Posterior vena cava (tissue), 2 donors: ENCODE data around the gene TENM4. TPM values are rescaled to one million over a fixed set of nuclear protein-coding genes. Genes with fewer than 3 reads are reported as not detected.
"Not testable (repeated sequence)": the region's sequence is repeated elsewhere in the genome, so short reads cannot be mapped to it uniquely, and the experiment has no call there.

Experiments
- DNase-seq: peaks from one replicate; pipeline ENCODE4 v3.0.0-alpha.2; 2020; ENCODE audit warnings: low spot score
- intact Hi-C, 2 donors: fragments of 100-400 bp; cut with DNase I; formaldehyde crosslinking; loops; one replicate each; pipeline versions ENCODE4 v1.14.1 to v1.14.2; 2022 to 2023
- total RNA-seq, 2 donors: library from RNA; stranded (reverse); fragmentation: NEBNext Ultra II Directional; extraction: Animal tissue kit (Norgen Biotek cat#: 25700); gene quantifications; one replicate each; pipeline ENCODE4 v1.2.1, GENCODE V29; 2021
- donor health status: DM: yes; HTN: yes; CAD: no.
- donor health status: DM: yes; HTN: yes; CAD: no.

Gene TENM4
- total RNA-seq, 2 donors from 2014 or later, result 5.6 to 7.4 TPM

DNA sequence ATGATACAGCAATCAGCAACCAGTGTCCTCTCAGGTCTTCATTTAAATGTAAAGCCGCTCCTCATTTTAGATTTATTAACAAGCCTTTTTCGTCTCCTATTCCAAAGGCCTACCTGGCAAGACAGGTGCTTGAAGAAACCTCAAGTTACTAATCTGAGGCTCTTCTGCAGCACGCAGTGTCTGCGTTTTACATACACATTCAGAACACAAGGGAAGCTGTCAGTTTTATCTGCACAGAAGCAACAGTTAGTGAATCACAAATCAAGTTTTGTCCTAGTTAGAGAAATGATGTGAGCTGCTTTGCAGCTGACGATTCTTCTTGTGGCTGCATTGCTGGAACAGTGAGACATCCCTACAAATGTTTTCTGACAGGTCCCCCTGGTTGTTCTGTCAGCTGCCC is 557.3 kb downstream of the TENM4 start:
- intact Hi-C loops, result no loop called here
- no peak for DNase-seq

DNA sequence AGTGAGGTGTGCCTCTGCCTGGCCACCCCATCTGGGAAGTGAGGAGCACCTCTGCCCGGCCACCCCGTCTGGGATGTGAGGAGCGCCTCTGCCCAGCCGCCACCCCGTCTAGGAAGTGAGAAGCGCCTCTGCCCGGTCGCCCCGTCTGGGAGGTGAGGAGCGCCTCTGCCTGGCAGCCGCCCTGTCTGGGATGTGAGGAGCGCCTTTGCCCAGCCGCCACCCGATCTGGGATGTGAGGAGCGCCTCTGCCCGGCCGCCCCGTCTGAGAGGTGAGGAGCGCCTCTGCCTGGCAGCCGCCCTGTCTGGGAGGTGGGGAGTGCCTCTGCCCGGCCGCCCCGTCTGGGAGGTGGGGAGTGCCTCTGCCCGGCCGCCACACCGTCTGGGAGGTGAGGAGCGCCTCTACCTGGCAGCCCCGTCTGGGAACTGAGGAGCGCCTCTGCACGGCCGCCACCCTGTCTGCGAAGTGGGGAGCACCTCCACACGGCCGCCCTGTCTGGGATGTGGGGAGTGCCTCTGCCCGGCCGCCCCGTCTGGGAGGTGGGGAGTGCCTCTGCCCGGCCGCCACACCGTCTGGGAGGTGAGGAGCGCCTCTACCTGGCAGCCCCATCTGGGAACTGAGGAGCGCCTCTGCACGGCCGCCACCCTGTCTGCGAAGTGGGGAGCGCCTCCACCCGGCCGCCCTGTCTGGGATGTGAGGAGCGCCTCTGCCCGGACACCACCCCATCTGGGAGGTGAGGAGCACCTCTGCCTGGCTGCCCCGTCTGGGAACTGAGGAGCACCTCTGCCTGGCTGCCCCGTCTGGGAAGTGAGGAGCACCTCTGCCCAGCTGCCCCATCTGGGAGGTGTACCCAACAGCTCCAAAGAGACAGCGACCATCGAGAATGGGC is 561.5 kb downstream of the TENM4 start:
- DNase-seq, intact Hi-C loops: not testable (repeated sequence)

DNA sequence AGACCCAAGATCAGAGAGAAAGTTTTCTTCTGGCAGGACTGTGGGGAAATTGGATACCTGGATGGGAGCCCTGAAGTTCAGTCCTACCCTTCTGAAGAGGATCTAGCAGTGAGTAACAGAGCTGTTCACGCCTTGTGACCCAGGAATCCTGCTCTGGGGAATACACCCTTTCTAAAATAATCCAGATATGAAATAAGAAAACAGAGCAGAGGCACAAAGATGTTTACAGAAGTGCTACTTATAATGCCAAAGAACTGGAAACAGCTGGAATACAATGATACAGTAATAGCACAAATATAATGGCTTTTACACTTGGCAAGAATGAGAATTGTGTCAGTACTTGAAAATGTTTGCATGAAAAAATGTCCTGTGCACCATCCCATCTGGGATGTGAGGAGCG is 562.2 kb downstream of the TENM4 start:
- intact Hi-C loops, result no loop called here
- no peak for DNase-seq

DNA sequence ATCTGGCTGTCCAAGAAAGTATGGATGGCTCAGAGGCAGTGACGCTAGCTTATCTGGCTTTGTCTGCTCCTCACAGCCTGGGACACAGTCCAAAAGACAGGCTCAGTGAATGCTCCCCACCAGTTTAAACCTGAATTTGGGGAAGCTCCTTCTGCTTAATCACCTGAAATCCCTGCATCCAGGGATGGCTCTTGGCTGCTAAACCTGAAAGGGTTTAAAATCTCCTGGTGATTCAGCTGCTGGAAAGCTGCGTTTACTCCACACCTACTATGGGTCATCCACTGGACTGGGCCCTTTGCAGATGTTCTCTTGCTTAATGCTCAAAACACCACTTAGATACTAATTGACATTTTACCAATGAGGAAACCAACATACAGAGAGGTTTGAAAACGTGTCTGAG is 564.2 kb downstream of the TENM4 start:
- no peak for DNase-seq
- intact Hi-C loops, result no loop called here

DNA sequence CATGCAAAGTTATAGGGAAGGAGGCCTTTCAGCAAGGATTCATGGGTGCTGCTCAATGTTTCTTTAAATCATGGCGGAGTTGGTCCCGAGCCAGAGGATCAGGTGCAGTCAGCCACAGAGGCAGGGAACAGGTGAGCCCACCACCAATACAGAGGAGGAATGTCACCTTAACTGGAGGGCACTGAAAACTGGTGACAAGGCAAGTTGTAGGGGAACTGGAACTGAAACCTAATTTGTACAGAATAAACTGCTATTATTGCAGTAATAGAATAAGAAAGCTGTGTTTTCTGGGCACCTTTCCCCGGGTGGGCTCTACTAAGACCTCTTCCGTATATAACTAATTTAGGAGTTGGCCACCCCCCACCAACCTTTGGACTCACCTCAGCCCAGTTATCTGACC is 570.2 kb downstream of the TENM4 start:
- intact Hi-C loops, result no loop called here
- no peak for DNase-seq

DNA sequence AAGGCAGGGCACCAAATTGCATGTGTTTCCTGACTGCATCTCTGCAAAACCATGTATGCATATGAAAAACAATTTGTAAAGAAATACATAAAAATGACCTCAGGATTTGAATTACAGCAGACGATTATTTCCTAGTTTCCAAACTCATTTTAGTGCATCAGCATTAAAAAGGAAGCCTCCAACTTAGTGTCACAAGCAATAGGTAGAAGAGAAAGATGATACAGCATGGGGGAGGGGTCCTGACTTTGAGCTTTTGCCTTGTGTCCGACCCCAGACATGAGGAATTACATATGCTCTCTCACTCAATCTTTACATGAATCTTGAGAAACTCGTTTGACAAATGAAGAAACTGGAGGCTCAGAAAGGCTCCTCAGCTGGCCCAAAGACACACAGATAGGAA is 571.5 kb downstream of the TENM4 start:
- intact Hi-C loops, result no loop called here
- DNase-seq, result no peak

DNA sequence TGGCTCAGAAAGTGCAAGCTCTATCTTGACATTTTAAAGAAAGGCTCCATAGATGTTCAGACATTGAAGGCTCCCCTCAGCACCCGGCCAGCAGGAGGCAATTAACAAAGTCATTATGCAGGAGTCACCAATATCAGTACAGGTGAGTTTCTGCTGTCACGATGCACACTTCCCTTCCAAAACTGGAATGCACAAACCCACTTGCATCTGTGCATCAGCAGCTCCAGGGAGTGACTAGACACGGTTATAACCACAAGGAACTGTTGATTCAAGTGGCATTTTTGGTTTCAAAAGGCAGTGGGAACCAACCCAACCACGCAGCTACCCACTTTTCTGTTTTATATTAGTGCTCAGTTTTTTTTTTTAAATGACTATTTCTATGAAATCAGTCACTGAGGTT is 572.3 kb downstream of the TENM4 start:
- no peak for DNase-seq
- intact Hi-C loops, result no loop called here

DNA sequence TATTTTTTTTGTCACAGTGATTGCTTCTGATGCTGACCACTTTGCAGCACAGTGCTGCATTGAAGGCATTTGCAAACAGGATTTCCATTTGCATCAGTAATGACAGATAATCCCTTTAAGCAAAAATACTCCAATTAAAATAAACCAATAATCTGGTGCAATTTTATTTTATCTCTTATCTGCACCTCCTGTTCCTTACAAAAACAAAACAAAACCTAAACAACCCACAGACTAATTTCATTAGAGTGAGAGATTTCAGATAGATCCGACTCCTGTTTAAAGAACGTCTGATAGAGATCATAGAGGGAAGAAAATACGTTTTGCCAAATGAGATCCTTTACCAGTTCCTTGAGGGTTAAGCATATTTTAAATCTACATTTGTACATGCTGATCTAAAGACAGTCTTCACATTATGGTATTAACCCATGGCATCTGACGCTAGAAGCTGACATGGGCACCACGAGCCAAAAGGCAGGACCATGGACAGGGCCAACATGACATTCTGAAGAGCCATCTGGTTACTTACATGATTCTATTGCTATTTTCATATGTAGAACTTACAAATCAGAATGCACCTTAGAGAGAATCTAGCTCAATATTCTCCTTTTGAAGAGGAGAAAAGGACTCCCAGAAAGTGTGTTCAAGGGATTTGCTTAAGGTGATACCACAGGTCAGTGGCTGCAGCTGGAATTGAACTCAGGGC is 580.0 kb downstream of the TENM4 start:
- no peak for DNase-seq
- intact Hi-C loops, result no loop called here

DNA sequence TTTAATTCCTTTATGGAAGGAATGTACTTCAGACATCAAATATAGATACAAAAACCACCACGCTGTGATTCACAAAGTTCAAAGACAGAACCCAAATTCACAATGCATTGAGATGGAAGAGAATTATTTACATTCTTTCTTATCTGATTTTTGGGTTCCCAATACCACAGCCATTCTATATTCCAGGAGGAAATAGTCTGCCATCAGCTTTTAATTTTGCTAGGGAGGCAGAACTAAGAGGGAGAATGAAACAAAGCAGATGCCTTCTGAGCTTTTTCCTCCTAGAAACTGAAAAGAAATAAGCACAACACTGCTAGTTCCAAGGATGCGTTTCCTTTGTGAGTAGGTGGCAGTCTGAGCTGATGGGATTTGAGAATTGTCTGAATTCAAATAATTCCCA is 583.1 kb downstream of the TENM4 start:
- DNase-seq, result no peak
- intact Hi-C loops, result no loop called here

DNA sequence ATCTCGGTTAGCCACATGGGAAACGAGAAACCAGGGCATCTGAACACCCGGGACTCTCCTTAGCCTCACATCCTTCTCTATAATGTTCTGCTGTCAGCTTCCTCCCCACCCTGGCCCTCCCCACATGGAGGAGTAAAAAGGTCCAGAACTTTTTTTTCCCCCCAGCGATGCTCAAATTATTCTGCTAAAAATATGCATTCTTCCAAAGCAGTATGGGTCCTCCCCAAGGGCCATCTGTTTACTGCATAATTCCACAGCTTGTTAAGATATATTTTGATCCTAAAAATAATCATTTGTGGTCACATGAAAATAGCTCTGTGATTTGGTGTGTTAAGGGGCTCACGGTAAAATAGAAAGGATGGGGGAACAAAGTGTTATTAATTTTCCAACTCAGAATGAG is 584.6 kb downstream of the TENM4 start:
- no peak for DNase-seq
- intact Hi-C loops, result no loop called here

DNA sequence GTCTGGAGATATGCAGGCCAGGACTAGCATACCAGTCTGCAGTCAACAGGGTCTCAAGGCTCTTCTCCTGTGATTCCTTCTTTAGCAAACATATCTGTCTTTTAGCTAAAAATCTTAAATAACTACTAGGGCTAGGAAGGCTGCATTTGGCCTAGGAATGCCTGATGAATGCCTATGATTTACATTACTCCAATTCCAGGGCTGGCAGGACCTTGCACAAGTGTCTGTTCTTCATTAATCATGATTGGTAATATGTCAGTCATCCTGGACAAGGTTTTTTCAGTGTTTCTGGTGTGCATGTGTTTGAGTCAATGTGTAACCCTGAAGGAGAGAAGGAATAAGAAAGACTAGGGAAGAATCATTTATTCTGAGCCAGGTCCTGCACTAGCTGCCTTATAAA is 585.7 kb downstream of the TENM4 start:
- intact Hi-C loops, result no loop called here
- no peak for DNase-seq

DNA sequence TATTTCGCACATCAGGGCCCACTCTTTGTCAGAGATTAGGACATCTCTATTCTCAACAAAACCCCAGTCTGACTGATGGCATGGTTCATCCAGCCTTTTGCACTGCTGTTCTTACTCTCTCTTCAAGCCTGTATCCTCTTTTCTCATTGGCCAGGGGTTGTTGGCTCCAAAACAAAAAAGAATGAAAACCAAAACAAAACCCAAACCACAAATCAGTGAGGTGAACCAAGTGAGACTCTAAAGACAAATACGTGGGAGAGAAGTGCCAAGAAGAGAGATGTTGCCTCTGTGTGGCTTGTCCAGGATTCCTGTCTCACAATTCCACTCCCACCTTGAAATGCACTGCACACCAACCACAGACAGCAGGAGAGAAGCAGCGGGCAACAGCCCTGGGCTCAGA is 587.3 kb downstream of the TENM4 start:
- no peak for DNase-seq
- intact Hi-C loops, result no loop called here

DNA sequence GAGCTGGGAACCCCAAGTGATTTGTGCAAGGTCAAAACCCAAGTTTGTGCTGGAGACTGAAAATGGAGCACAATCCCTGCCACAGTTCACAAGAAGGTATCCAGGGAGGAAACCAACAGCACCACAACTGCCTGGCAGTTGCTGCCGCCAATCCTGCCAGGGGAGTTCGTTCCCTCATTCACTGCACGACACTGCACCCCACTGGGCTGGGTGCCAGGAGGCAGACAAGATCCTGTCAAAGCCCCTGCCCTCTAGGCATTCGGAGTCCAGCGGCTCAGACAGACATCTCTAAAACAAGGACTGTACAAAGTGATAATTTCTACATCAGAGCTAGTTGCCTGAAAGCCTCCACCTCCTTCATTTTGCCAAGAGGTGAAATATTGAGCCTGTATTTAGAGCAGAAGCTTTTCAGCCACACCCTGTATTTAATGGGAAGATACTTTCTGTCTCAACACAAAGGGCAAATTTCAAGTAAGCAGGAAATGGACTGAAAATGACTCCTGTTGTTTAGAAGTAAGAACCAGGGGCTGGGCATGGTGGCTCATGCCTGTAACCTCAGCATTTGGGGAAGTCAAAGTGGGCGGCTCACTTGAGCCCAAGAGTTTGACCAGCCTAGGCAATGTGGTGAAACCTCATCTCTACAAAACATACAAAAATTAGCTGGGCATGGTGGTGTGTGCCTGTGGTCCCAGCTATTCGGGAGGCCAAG is 588.8 kb downstream of the TENM4 start:
- no peak for DNase-seq
- intact Hi-C loops, result no loop called here

DNA sequence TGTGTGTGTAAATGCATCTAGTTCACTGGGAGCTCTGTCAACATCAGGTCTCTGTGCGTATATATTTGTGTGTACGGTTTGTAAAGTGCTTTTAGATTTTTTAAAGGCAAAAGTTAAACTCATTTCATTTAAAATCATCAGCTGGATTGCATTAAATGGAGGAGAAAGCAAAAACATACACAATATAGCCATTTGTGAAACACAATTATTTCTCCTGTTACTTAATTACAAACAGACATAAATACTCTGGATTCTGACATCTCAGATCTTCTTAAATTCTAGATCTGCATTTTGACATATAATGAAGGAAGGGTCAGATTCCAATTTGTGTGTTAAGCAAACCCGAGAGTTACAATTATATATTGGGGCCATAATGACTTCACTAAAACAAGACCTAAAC is 590.8 kb downstream of the TENM4 start:
- intact Hi-C loops, result no loop called here
- no peak for DNase-seq

DNA sequence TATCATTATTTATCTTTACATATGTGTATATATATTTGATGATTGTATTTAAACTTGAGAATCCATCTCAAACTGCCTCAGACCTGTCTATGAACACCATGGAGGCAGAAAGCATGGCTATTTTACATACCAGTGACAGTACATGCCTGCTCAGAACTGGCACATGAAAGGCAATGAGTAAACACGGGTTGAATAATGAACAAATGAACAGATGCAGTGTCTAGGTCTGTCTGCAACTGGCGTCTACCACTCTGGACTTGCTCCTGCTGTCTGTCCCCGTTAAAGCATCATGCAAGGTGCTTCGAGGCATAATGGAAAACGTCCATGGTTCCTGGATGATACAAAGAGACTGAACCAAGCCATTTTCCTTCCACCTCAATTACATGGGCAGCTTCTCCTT is 594.6 kb downstream of the TENM4 start:
- intact Hi-C loops, result no loop called here

DNA sequence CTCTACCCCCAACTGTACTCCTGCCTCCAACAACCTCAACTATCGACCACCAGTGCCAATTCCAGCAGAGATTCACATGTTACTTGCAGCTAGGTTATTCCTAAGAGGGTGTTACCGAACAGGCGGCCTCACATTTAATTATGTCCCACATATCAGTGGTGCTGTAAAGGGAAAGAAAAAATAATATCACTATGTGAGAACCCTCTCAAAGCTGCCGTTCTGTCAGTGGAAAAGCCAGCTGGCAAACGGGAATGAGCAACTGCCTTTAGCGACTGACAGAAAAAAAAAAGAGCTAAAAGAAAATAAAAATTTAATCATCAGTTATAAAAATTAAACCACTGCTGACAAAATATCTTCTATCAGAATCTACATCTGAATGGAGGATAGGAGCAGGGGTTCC is 595.3 kb downstream of the TENM4 start:
- intact Hi-C loops, result no loop called here
- DNase-seq, result no peak

More for the DNA sequence above, 594.6 kb downstream of the TENM4 start:
- DNase-seq, result no peak

DNA sequence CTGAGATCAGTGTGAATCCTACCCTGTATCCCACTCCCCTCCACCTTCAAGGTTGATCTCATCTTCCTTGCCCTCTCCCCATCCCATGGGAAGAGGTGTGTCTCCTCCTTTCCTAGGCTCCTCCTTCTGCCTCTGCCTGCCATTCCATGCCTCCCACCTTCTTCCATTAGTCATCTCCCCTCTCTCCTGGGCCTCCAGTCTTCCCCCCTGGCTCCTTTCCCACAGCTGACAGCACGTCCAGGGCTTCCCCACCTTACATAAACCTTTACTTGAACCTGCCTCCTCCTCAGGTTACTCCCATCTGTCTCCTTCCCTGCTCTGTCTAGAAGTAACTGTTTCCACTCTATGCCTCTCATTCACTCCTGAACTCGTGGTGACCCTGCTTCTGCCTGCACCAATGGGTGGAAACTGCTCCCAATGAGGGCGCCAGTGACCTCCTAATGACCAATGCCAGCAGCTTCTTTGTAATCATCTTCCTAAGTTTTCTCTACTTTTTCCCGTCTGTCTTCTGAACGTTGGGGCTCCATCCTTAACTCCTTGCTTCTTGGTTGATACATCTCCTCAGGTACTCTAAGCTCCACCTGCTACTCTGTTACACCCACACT is 599.3 kb downstream of the TENM4 start:
- DNase-seq, result no peak
- intact Hi-C loops, result no loop called here

DNA sequence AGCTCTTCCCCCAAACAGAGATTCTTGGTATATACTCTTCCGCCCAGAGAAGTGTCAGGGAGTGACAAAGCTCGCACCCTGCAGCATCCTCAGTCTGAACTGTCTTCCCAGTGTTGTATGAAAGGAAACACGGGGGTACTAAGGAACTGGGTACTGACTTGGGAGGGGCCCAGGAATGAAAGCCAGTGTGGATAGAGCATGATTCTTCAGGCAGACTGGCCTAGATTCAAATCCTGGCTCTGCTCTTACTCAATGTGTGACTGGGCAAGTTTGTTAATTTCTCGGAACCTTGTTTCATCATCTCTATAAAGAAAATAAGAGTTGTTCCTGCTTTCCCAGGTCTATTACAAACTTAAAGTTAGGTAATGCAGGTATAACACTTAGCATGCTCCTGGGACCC is 600.2 kb downstream of the TENM4 start:
- DNase-seq, result no peak
- intact Hi-C loops, result no loop called here

DNA sequence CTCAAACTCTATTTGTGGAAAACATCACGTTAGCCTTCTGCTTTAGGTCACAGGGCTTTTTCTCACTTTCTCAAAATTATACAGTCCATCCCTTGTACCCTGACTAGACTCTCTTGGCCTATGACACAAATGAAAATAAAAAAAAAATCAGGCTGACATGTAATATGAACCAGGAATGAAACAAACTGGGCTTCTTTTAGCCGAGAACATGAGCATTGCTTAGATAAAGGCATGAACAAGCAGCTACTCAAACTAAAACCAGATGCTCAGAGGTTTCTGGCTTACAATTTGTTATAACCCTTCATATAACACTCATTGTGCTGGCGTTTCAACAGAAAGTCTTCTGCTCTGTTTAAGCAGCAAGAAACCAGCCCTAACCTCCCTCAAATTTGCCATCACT is 600.6 kb downstream of the TENM4 start:
- no peak for DNase-seq
- intact Hi-C loops, result no loop called here

DNA sequence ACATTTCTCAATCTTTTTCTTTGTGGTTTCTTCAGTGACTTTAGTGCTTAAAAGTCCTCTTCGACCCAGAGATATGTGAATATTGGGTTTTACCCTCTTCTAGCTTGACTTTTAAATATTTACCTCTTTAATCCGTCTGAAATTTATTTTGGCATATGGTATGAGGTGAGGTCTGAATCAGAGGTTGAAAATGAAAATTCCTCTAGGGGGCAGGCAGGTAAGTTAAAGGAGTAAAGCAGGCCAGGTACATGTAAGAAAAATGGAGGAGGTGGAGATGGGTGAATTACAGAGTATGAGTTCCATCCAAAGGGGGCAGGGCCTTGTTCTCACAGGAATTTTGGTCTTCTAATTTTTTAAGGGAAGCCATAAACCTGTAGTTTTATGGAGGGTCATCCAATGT is 602.4 kb downstream of the TENM4 start:
- intact Hi-C loops, result no loop called here
- no peak for DNase-seq
